ENCODE measurements around the gene TPR. TPM values are rescaled to one million over a fixed set of nuclear protein-coding genes. Genes with fewer than 3 reads are reported as not detected.

TPR gene
- polyA plus RNA-seq, 6 donors from 2014 or later: 5.2 to 60.0 (median 21.4) TPM

- DNase-seq: no peak
- no peak overlapping the region for H3K27ac Mint-ChIP-seq
- no peaks in the 10 kb centered on the region for H3K4me1 Mint-ChIP-seq
- H3K4me3 Mint-ChIP-seq: no peak overlapping the region
- no peaks in the 10 kb centered on the region for H3K36me3 Mint-ChIP-seq
- ATAC-seq (ENCODE audit: low read depth in 2 of 2): no peak
- no peaks in the 10 kb centered on the region for H3K9me3 Mint-ChIP-seq
- H3K27me3 Mint-ChIP-seq: peaks cover 6 to 9% (median 7%) of the 10 kb centered on the region in 3 donors
Observed at GRCh38 chr1:186292875-186293274, 82.2 kb downstream of the TPR start.

- DNase-seq (no peak), ATAC-seq (ENCODE audit: low read depth in 2 of 2) (no peak)
- Mint-ChIP-seq H3K9me3 (no peaks in the 10 kb centered on the region), H3K27me3 (peaks cover 7 to 17% (median 9%) of the 10 kb centered on the region in 3 donors), H3K27ac (no peak overlapping the region), H3K4me1 (no peaks in the 10 kb centered on the region), H3K36me3 (no peaks in the 10 kb centered on the region), H3K4me3 (no peak overlapping the region)
Observed at GRCh38 chr1:186291271-186291670, 83.8 kb downstream of the TPR start.

- no peak for DNase-seq
- H3K27ac Mint-ChIP-seq: no peak overlapping the region
- H3K4me3 Mint-ChIP-seq: no peak overlapping the region
- H3K36me3 Mint-ChIP-seq: no peaks in the 10 kb centered on the region
- H3K9me3 Mint-ChIP-seq: no peaks in the 10 kb centered on the region
- no peaks in the 10 kb centered on the region for H3K4me1 Mint-ChIP-seq
- no peak for ATAC-seq (ENCODE audit: low read depth in 2 of 2)
- H3K27me3 Mint-ChIP-seq: peaks cover 2 to 17% (median 5%) of the 10 kb centered on the region in 3 donors
Observed at GRCh38 chr1:186289943-186290545, 85.0 kb downstream of the TPR start.

- no peak for DNase-seq
- H3K9me3 Mint-ChIP-seq: no peaks in the 10 kb centered on the region
- ATAC-seq (ENCODE audit: low read depth in 2 of 2): no peak
- H3K36me3 Mint-ChIP-seq: no peaks in the 10 kb centered on the region
- H3K4me3 Mint-ChIP-seq: no peak overlapping the region
- peaks cover 0 to 17% (median 8%) of the 10 kb centered on the region in 3 donors for H3K27me3 Mint-ChIP-seq
- peak overlapping the region in 1 of 6 donors; percentile 81 for H3K27ac Mint-ChIP-seq
- no peaks in the 10 kb centered on the region for H3K4me1 Mint-ChIP-seq
Observed at GRCh38 chr1:186286615-186287315, 88.3 kb downstream of the TPR start.

- DNase-seq (no peak), ATAC-seq (ENCODE audit: low read depth in 2 of 2) (no peak)
- peaks cover 8 to 22% (median 12%) of the 10 kb centered on the region in 3 donors for H3K27me3 Mint-ChIP-seq
- no peaks in the 10 kb centered on the region for H3K36me3 Mint-ChIP-seq
- H3K27ac Mint-ChIP-seq: no peak overlapping the region
- no peak overlapping the region for H3K4me3 Mint-ChIP-seq
- H3K9me3 Mint-ChIP-seq: no peaks in the 10 kb centered on the region
- H3K4me1 Mint-ChIP-seq: no peaks in the 10 kb centered on the region
Observed at GRCh38 chr1:186283374-186283773, 91.7 kb downstream of the TPR start.

GRCh38 chr1:186282466-186282865 lies 92.6 kb downstream of the TPR start:
- H3K36me3 Mint-ChIP-seq: no peaks in the 10 kb centered on the region
- peaks cover 8 to 15% (median 12%) of the 10 kb centered on the region in 3 donors for H3K27me3 Mint-ChIP-seq
- ATAC-seq (ENCODE audit: low read depth in 2 of 2): no peak
- no peaks in the 10 kb centered on the region for H3K9me3 Mint-ChIP-seq
- DNase-seq: no peak
- no peaks in the 10 kb centered on the region for H3K4me1 Mint-ChIP-seq
- no peak overlapping the region for H3K4me3 Mint-ChIP-seq
- H3K27ac Mint-ChIP-seq: peak overlapping the region in 1 of 6 donors; percentile 6

- ATAC-seq (ENCODE audit: low read depth in 2 of 2) (no peak), DNase-seq (no peak)
- Mint-ChIP-seq H3K4me1 (no peaks in the 10 kb centered on the region), H3K4me3 (no peak overlapping the region), H3K36me3 (no peaks in the 10 kb centered on the region), H3K27me3 (peaks cover 6 to 11% (median 8%) of the 10 kb centered on the region in 3 donors), H3K27ac (no peak overlapping the region), H3K9me3 (peaks cover 0 to 4% (median 3%) of the 10 kb centered on the region in 7 donors)
Observed at GRCh38 chr1:186275822-186276221, 99.2 kb downstream of the TPR start.

GRCh38 chr1:186272486-186272885 lies 102.6 kb downstream of the TPR start:
- peaks cover 0 to 20% (median 7%) of the 10 kb centered on the region in 7 donors for H3K9me3 Mint-ChIP-seq
- ATAC-seq (ENCODE audit: low read depth in 2 of 2) (no peak), DNase-seq (no peak)
- H3K4me3 Mint-ChIP-seq: no peak overlapping the region
- no peaks in the 10 kb centered on the region for H3K36me3 Mint-ChIP-seq
- no peaks in the 10 kb centered on the region for H3K4me1 Mint-ChIP-seq
- no peak overlapping the region for H3K27ac Mint-ChIP-seq
- H3K27me3 Mint-ChIP-seq: peaks cover 8 to 11% (median 8%) of the 10 kb centered on the region in 3 donors

- H3K27ac Mint-ChIP-seq: no peak overlapping the region
- ATAC-seq (ENCODE audit: low read depth in 2 of 2): no peak
Observed at GRCh38 chr1:186271032-186271431, 104.0 kb downstream of the TPR start.

More at GRCh38 chr1:186271032-186271431, 104.0 kb downstream of the TPR start:
- H3K4me3 Mint-ChIP-seq: no peak overlapping the region
- DNase-seq: no peak
- peaks cover 10 to 14% (median 12%) of the 10 kb centered on the region in 3 donors for H3K27me3 Mint-ChIP-seq
- H3K36me3 Mint-ChIP-seq: no peaks in the 10 kb centered on the region
- H3K9me3 Mint-ChIP-seq: peaks cover 2 to 20% (median 8%) of the 10 kb centered on the region in 7 donors
- no peaks in the 10 kb centered on the region for H3K4me1 Mint-ChIP-seq

Other genes with a start within 250 kb of the TPR start
- not detected for gene PRG4, start 79.0 kb downstream of the TPR start, polyA plus RNA-seq (ENCODE audit: low read depth in 6 of 6)
- gene ODR4, start 585 bp upstream of the TPR start, polyA plus RNA-seq (ENCODE audit: low read depth in 6 of 6): 10 to 100 TPM in 1 of 6 donors, 1 to 10 TPM in 5; 6.9 to 10.6 (median 7.7) TPM
- not detected for gene PDC, start 85.9 kb upstream of the TPR start, polyA plus RNA-seq (ENCODE audit: low read depth in 6 of 6)

Measured in naive B cell (primary cell).